HT1080 (cell line): ENCODE measurements around the gene ASAH2. TPM values are rescaled to one million over a fixed set of nuclear protein-coding genes. Genes with fewer than 3 reads are reported as not detected.

Experiments used
- DNase-seq: peaks from one replicate; pipeline ENCODE4 v3.0.0-alpha.2; 2015; ENCODE audit warnings: low read depth
- total RNA-seq: library from RNA; depleted of rRNA; stranded (reverse); fragments of >200 nt; shearing (Covaris generic); gene quantifications from 2 replicates; pipeline ENCODE4 v1.2.3, GENCODE V29; 2014; rRNA removed

Gene ASAH2
- total RNA-seq, 1 experiment from 2014 or later, result 1.6 TPM

- no peak for DNase-seq
These were observed 40.4 kb downstream of the ASAH2 start for GRCh38 chr10:50210876-50211275.

Other genes starting within 250 kb of the ASAH2 start
- gene WASHC2A, start 183.6 kb downstream of the ASAH2 start, total RNA-seq, result 21.1 and 26.1 TPM in 2 replicates